BLaER1 treated with 17β-estradiol and CSF1 and Interleukin-3, amounts not matched to agents 10 nM and 100 nM (cell line): ENCODE data around the gene CRYBA2.

Experiments used
- H3K27ac ChIP-seq, 11 experiments: shearing (Covaris generic); formaldehyde crosslinking; 2 replicates each; pipeline ENCODE4 v1.8.1; 2022
- H3K27me3 ChIP-seq, 11 experiments: shearing (Covaris generic); formaldehyde crosslinking; 2 replicates each; pipeline ENCODE4 v1.8.1; 2022
- H3K36me3 ChIP-seq, 11 experiments: shearing (Covaris generic); formaldehyde crosslinking; 2 replicates each; pipeline ENCODE4 v1.8.1; 2022
- H3K4me1 ChIP-seq, 10 experiments: shearing (Covaris generic); formaldehyde crosslinking; 2 replicates each; pipeline ENCODE4 v1.8.1; 2022
- H3K4me2 ChIP-seq, 11 experiments: shearing (Covaris generic); formaldehyde crosslinking; 2 replicates each; pipeline ENCODE4 v1.8.1; 2022
- H3K4me3 ChIP-seq, 10 experiments: shearing (Covaris generic); formaldehyde crosslinking; 2 replicates each; pipeline ENCODE4 v1.8.1; 2022
- H3K9ac ChIP-seq, 11 experiments: shearing (Covaris generic); formaldehyde crosslinking; 2 replicates each; pipeline ENCODE4 v1.8.1; 2022
- H3K9me3 ChIP-seq, 11 experiments: shearing (Covaris generic); formaldehyde crosslinking; replicated peaks in 1 of 11; 2 replicates each; pipeline ENCODE4 v1.8.1; 2022
- H4K20me1 ChIP-seq, 11 experiments: shearing (Covaris generic); formaldehyde crosslinking; 2 replicates each; pipeline ENCODE4 v1.8.1; 2022
- Cebpa-rat ChIP-seq, 11 experiments: shearing (Covaris generic); IDR thresholded peaks; 2 replicates each; pipeline ENCODE4 v1.8.1; 2022

CRYBA2 gene

GRCh38 chr2:219018726-219019125 is 25.5 kb upstream of the CRYBA2 start:
- no peaks in the 10 kb centered on the region for H3K9me3 ChIP-seq

GRCh38 chr2:219018286-219018685 is 25.1 kb upstream of the CRYBA2 start:
- Histone ChIP-seq H3K9ac (no peak overlapping the region), H3K27me3 (peaks cover 0 to 3% (median 0%) of the 10 kb centered on the region in 11 experiments; a peak in 4 of 22 replicates), H3K27ac (no peak overlapping the region), H3K4me1 (peaks cover 0 to 7% (median 0%) of the 10 kb centered on the region in 10 experiments; a peak in 1 of 20 replicates), H4K20me1 (peaks cover 0 to 15% (median 0%) of the 10 kb centered on the region in 11 experiments; a peak in 5 of 22 replicates), H3K4me3 (no peak overlapping the region), H3K4me2 (no peak overlapping the region), H3K9me3 (no peaks in the 10 kb centered on the region), H3K36me3 (no peaks in the 10 kb centered on the region)
- no peak for TF ChIP-seq Cebpa-rat (IDR thresholded peaks at IDR 0.05)

More at GRCh38 chr2:219018726-219019125, 25.5 kb upstream of the CRYBA2 start:
- TF ChIP-seq Cebpa-rat (IDR thresholded peaks at IDR 0.05), result no peak
- Histone ChIP-seq H4K20me1 (peaks cover 0 to 15% (median 0%) of the 10 kb centered on the region in 11 experiments; a peak in 5 of 22 replicates), H3K4me2 (no peak overlapping the region), H3K27ac (no peak overlapping the region), H3K27me3 (peaks cover 0 to 3% (median 0%) of the 10 kb centered on the region in 11 experiments; a peak in 4 of 22 replicates), H3K36me3 (no peaks in the 10 kb centered on the region), H3K4me3 (no peak overlapping the region), H3K9ac (no peak overlapping the region), H3K4me1 (peaks cover 0 to 7% (median 0%) of the 10 kb centered on the region in 10 experiments; a peak in 1 of 20 replicates)

GRCh38 chr2:219017201-219017931 is 24.1 kb upstream of the CRYBA2 start:
- H3K9ac ChIP-seq, result no peak overlapping the region
- no peak for TF ChIP-seq Cebpa-rat (IDR thresholded peaks at IDR 0.05)
- no peak overlapping the region for H3K27ac ChIP-seq
- H3K4me2 ChIP-seq, result no peak overlapping the region
- no peaks in the 10 kb centered on the region for H3K9me3 ChIP-seq
- H3K36me3 ChIP-seq, result no peaks in the 10 kb centered on the region
- no peak overlapping the region for H3K4me3 ChIP-seq
- peaks cover 0 to 7% (median 0%) of the 10 kb centered on the region in 10 experiments; a peak in 1 of 20 replicates for H3K4me1 ChIP-seq
- peaks cover 0 to 3% (median 0%) of the 10 kb centered on the region in 11 experiments; a peak in 5 of 22 replicates for H3K27me3 ChIP-seq
- H4K20me1 ChIP-seq, result peaks cover 0 to 15% (median 0%) of the 10 kb centered on the region in 11 experiments; a peak in 5 of 22 replicates

- Histone ChIP-seq H3K9ac (no peak overlapping the region), H3K9me3 (peaks cover 0 to 2% (median 0%) of the 10 kb centered on the region in 11 experiments; a peak in 1 of 22 replicates), H3K27ac (no peak overlapping the region), H4K20me1 (peaks cover 0 to 15% (median 0%) of the 10 kb centered on the region in 11 experiments; a peak in 5 of 22 replicates), H3K36me3 (no peaks in the 10 kb centered on the region), H3K4me2 (no peak overlapping the region), H3K4me3 (no peak overlapping the region), H3K27me3 (peaks cover 0 to 3% (median 0%) of the 10 kb centered on the region in 11 experiments; a peak in 5 of 22 replicates), H3K4me1 (peaks cover 0 to 7% (median 0%) of the 10 kb centered on the region in 10 experiments; a peak in 1 of 20 replicates)
- TF ChIP-seq Cebpa-rat (IDR thresholded peaks at IDR 0.05), result no peak
These were observed 23.5 kb upstream of the CRYBA2 start for GRCh38 chr2:219016721-219017120.

- Histone ChIP-seq H4K20me1 (peaks cover 0 to 5% (median 0%) of the 10 kb centered on the region in 11 experiments; a peak in 5 of 22 replicates), H3K27ac (no peak overlapping the region)
These were observed 17.7 kb upstream of the CRYBA2 start for GRCh38 chr2:219010873-219011272.

GRCh38 chr2:219010162-219010756 is 17.0 kb upstream of the CRYBA2 start:
- no peaks in the 10 kb centered on the region for H3K36me3 ChIP-seq
- no peak overlapping the region for H3K4me3 ChIP-seq
- no peak overlapping the region for H3K27ac ChIP-seq
- no peak overlapping the region for H3K9ac ChIP-seq
- H3K27me3 ChIP-seq, result peaks cover 11 to 25% (median 18%) of the 10 kb centered on the region in 11 experiments
- H4K20me1 ChIP-seq, result peaks cover 0 to 9% (median 0%) of the 10 kb centered on the region in 11 experiments; a peak in 5 of 22 replicates
- no peak overlapping the region for H3K4me2 ChIP-seq
- TF ChIP-seq Cebpa-rat (IDR thresholded peaks at IDR 0.05), result no peak
- H3K9me3 ChIP-seq, result peaks cover 0 to 4% (median 0%) of the 10 kb centered on the region in 11 experiments; a peak in 1 of 22 replicates
- H3K4me1 ChIP-seq, result no peaks in the 10 kb centered on the region

More at GRCh38 chr2:219010873-219011272, 17.7 kb upstream of the CRYBA2 start:
- H3K9me3 ChIP-seq, result peaks cover 0 to 4% (median 0%) of the 10 kb centered on the region in 11 experiments; a peak in 1 of 22 replicates
- H3K36me3 ChIP-seq, result no peaks in the 10 kb centered on the region
- H3K4me2 ChIP-seq, result no peak overlapping the region
- no peak for TF ChIP-seq Cebpa-rat (IDR thresholded peaks at IDR 0.05)
- H3K4me3 ChIP-seq, result no peak overlapping the region
- H3K4me1 ChIP-seq, result no peaks in the 10 kb centered on the region
- H3K27me3 ChIP-seq, result peaks cover 5 to 19% (median 12%) of the 10 kb centered on the region in 11 experiments; a peak in 20 of 22 replicates
- H3K9ac ChIP-seq, result no peak overlapping the region

- Histone ChIP-seq H3K4me1 (no peaks in the 10 kb centered on the region), H3K4me2 (no peak overlapping the region), H4K20me1 (peaks cover 0 to 8% (median 0%) of the 10 kb centered on the region in 11 experiments; a peak in 4 of 22 replicates), H3K27ac (no peak overlapping the region), H3K27me3 (peaks cover 19 to 34% (median 27%) of the 10 kb centered on the region in 11 experiments), H3K4me3 (no peak overlapping the region), H3K36me3 (no peaks in the 10 kb centered on the region), H3K9me3 (peaks cover 0 to 4% (median 0%) of the 10 kb centered on the region in 11 experiments; a peak in 1 of 22 replicates), H3K9ac (no peak overlapping the region)
- TF ChIP-seq Cebpa-rat (IDR thresholded peaks at IDR 0.05), result no peak
These were observed 16.1 kb upstream of the CRYBA2 start for GRCh38 chr2:219009294-219009693.

GRCh38 chr2:219003979-219004378 is 10.8 kb upstream of the CRYBA2 start:
- H3K36me3 ChIP-seq, result no peaks in the 10 kb centered on the region
- no peak for TF ChIP-seq Cebpa-rat (IDR thresholded peaks at IDR 0.05)
- no peak overlapping the region for H3K4me3 ChIP-seq
- peaks cover 0 to 12% (median 2%) of the 10 kb centered on the region in 10 experiments; a peak in 6 of 20 replicates for H3K4me1 ChIP-seq
- H3K9me3 ChIP-seq, result peaks cover 0 to 4% (median 0%) of the 10 kb centered on the region in 11 experiments; a peak in 1 of 22 replicates
- no peak overlapping the region for H3K9ac ChIP-seq
- H3K27ac ChIP-seq, result no peak overlapping the region
- H3K27me3 ChIP-seq, result peaks cover 72 to 86% (median 80%) of the 10 kb centered on the region in 11 experiments
- H4K20me1 ChIP-seq, result peaks cover 0 to 53% (median 21%) of the 10 kb centered on the region in 11 experiments; a peak in 12 of 22 replicates
- H3K4me2 ChIP-seq, result no peak overlapping the region

GRCh38 chr2:219003267-219003634 is 10.0 kb upstream of the CRYBA2 start:
- Histone ChIP-seq H4K20me1 (peaks cover 0 to 57% (median 21%) of the 10 kb centered on the region in 11 experiments; a peak in 12 of 22 replicates), H3K27me3 (peaks cover 78 to 93% (median 87%) of the 10 kb centered on the region in 11 experiments), H3K4me3 (no peak overlapping the region), H3K4me1 (peaks cover 0 to 12% (median 2%) of the 10 kb centered on the region in 10 experiments; a peak in 6 of 20 replicates), H3K27ac (no peak overlapping the region), H3K4me2 (no peak overlapping the region), H3K36me3 (no peaks in the 10 kb centered on the region), H3K9me3 (peaks cover 0 to 4% (median 0%) of the 10 kb centered on the region in 11 experiments; a peak in 1 of 22 replicates), H3K9ac (no peak overlapping the region)
- TF ChIP-seq Cebpa-rat (IDR thresholded peaks at IDR 0.05), result no peak
